Cardiac muscle cell (in vitro differentiated cells and primary cell): ENCODE results near the gene EPHB6. TPM values are rescaled to one million over a fixed set of nuclear protein-coding genes. Genes with fewer than 3 reads are reported as not detected.

Source experiments
- DNase-seq, 2 donors: peaks; one replicate each; pipeline versions ENCODE4 v3.0.0 to v3.0.0-alpha.2; 2010 to 2017; ENCODE audit warnings: low read depth in 1 of 2, low spot score in 1 of 2
- H3K27ac ChIP-seq: fragments of 200-600 bp; sonication (generic); 2 replicates; pipeline ENCODE4 v1.5.1; 2016
- H3K27me3 ChIP-seq: fragments of 200-600 bp; sonication (generic); 2 replicates; pipeline ENCODE4 v1.6.0; 2016; ENCODE audit warnings: control low read depth
- H3K36me3 ChIP-seq: fragments of 200-600 bp; sonication (generic); 2 replicates; pipeline ENCODE4 v1.5.1; 2016; ENCODE audit warnings: control low read depth
- H3K4me1 ChIP-seq: fragments of 200-600 bp; sonication (generic); 2 replicates; pipeline ENCODE4 v1.8.1; 2017; ENCODE audit warnings: low read depth, mild to moderate bottlenecking, mixed run types
- H3K4me3 ChIP-seq: fragments of 200-600 bp; sonication (generic); 2 replicates; pipeline ENCODE4 v1.5.1; 2016; ENCODE audit warnings: mild to moderate bottlenecking
- H3K9me3 ChIP-seq: fragments of 200-600 bp; sonication (generic); 2 replicates; pipeline ENCODE4 v1.5.1; 2017; ENCODE audit warnings: low read depth, mild to moderate bottlenecking, control low read depth
- polyA plus RNA-seq: library from polyadenylated mRNA; unstranded; fragments of >200 nt; fragmentation: Nextera tagmentation; extraction: Ambion mirVana; gene quantifications from 2 replicates; pipeline ENCODE4 v1.2.1, GENCODE V29; 2016
- total RNA-seq: library from RNA; depleted of rRNA; stranded (reverse); fragments of >200 nt; gene quantifications from 2 replicates; pipeline ENCODE4 v1.2.3, GENCODE V29; 2016
- TF ChIP-seq, protein P1 (sequence below): IDR thresholded peaks from 2 replicates; pipeline ENCODE4 v1.5.1; 2012; ENCODE audit warnings: low read depth, mild to moderate bottlenecking, low read length

The EPHB6 gene
- total and polyA plus RNA-seq, 2 experiments from 2014 or later, result 15.7 to 27.7 TPM

DNA sequence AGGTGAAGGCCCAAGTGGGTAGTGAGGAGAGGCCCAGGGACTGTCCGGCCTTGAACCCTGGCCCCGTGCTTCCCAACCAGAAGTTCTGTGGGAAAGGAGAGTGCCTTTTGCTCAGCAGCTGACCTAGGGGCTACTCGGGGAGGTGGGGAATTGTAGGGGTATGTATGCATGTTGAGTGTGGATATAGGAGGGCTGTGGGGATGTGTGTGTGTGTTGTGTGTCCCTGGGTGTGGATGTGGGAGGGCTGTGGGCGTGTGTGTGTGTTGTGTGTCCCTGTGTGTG lies 12.2 kb downstream of the EPHB6 start:
- no peak for DNase-seq
- no peaks in the 10 kb centered on the region for H3K4me1 ChIP-seq

DNA sequence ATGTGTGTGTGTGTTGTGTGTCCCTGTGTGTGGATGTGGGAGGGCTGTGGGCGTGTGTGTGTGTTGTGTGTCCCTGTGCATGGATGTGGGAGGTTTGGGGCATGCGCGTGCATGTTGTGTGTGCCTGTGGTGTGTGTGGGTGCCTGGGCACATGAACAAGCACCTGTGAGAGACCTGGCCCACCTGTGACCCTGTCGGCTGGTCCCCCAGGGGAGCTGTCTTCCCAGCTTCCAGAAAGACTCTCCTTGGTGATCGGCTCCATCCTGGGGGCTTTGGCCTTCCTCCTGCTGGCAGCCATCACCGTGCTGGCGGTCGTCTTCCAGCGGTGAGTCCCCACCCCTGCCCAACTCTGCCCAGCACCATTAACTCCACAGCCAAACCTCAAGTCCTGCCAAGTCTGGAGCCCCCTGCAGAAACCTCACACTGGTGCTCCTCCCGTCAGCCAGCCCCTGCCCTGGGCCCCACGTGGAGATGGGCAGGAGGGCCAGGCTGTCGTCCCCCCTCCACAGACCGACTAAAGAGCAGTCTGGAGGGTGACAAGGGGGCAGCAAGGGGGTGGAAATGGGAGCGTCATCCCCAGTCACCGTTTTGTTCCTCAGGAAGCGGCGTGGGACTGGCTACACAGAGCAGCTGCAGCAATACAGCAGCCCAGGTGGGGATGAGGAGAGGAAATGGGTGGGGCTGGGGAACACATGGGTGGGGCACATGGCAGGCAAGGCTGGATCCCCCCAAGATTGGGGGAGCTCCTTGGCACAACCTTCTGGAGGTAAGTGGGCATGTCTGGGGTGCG lies 12.7 kb downstream of the EPHB6 start:
- no peak for DNase-seq
- TF ChIP-seq, protein P1, sequence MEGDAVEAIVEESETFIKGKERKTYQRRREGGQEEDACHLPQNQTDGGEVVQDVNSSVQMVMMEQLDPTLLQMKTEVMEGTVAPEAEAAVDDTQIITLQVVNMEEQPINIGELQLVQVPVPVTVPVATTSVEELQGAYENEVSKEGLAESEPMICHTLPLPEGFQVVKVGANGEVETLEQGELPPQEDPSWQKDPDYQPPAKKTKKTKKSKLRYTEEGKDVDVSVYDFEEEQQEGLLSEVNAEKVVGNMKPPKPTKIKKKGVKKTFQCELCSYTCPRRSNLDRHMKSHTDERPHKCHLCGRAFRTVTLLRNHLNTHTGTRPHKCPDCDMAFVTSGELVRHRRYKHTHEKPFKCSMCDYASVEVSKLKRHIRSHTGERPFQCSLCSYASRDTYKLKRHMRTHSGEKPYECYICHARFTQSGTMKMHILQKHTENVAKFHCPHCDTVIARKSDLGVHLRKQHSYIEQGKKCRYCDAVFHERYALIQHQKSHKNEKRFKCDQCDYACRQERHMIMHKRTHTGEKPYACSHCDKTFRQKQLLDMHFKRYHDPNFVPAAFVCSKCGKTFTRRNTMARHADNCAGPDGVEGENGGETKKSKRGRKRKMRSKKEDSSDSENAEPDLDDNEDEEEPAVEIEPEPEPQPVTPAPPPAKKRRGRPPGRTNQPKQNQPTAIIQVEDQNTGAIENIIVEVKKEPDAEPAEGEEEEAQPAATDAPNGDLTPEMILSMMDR, result no peak

More for the DNA sequence above, 12.2 kb downstream of the EPHB6 start:
- Histone ChIP-seq H3K36me3 (no peaks in the 10 kb centered on the region), H3K9me3 (no peaks in the 10 kb centered on the region), H3K4me3 (no peak overlapping the region), H3K27ac (no peak overlapping the region), H3K27me3 (no peaks in the 10 kb centered on the region)
- TF ChIP-seq, protein P1, result no peak

DNA sequence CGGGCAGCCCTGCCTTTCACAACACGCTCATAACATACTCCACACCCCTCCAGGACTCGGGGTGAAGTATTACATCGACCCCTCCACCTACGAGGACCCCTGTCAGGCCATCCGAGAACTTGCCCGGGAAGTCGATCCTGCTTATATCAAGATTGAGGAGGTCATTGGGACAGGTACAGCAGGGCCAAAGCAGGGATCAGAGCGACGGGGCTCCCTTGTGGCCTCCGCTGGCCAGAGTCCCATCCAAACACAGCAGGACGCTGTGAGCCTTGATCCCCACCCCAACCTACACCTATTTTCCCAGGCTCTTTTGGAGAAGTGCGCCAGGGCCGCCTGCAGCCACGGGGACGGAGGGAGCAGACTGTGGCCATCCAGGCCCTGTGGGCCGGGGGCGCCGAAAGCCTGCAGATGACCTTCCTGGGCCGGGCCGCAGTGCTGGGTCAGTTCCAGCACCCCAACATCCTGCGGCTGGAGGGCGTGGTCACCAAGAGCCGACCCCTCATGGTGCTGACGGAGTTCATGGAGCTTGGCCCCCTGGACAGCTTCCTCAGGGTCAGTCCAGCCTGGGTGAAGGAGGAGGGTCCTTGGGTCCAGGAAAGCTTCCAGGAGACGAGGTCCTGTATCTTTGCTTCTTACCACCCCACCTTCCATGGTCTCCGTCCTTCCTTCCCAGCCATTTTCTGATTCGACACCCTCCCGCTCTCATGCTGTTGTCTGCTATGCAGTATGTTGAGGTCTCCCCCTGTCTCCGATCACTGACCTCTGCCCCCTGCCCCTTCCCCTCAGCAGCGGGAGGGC lies 13.5 kb downstream of the EPHB6 start:
- Histone ChIP-seq H3K27ac (no peak overlapping the region), H3K27me3 (no peaks in the 10 kb centered on the region), H3K4me1 (no peaks in the 10 kb centered on the region), H3K9me3 (no peaks in the 10 kb centered on the region), H3K36me3 (no peaks in the 10 kb centered on the region), H3K4me3 (no peak overlapping the region)
- TF ChIP-seq, protein P1, result no peak
- no peak for DNase-seq

More for the DNA sequence above, 12.7 kb downstream of the EPHB6 start:
- Histone ChIP-seq H3K27me3 (no peaks in the 10 kb centered on the region), H3K4me3 (no peak overlapping the region), H3K36me3 (no peaks in the 10 kb centered on the region), H3K9me3 (no peaks in the 10 kb centered on the region), H3K27ac (no peak overlapping the region), H3K4me1 (no peaks in the 10 kb centered on the region)

DNA sequence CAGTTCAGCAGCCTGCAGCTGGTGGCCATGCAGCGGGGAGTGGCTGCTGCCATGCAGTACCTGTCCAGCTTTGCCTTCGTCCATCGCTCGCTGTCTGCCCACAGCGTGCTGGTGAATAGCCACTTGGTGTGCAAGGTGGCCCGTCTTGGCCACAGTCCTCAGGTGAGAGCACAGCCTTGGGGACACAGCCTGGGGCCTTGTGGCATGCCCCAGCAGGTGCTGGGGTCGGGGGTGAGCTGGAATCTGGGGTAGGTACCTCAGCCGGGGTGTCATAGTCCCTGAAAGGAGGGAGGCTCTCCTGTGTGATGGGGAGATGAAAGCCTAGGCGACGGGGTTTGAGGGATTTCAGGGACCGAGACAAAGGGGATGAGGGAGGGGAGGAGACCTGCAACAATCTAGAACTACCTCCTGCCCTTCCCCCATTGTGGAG lies 14.1 kb downstream of the EPHB6 start:
- H3K36me3 ChIP-seq, result no peaks in the 10 kb centered on the region
- H3K9me3 ChIP-seq, result no peaks in the 10 kb centered on the region
- H3K27ac ChIP-seq, result no peak overlapping the region
- no peaks in the 10 kb centered on the region for H3K27me3 ChIP-seq
- DNase-seq, result no peak
- H3K4me1 ChIP-seq, result no peaks in the 10 kb centered on the region
- no peak overlapping the region for H3K4me3 ChIP-seq
- TF ChIP-seq, protein P1, result no peak

DNA sequence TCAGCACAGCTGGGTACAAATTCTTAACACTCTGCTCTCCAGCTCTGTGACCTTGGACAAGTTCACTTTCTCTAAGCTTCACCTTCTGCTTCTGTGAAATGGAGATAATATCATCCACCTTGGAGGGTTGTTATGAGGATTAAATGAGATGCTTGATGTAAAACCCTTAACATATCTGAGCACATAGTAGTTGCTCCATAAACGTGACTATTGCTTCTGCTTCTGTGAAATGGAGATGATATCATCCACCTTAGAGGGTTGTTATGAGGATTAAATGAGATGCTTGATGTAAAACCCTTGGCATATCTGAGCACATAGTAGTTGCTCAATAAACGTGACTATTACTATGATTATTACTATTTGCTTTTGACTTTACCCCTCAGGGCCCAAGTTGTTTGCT lies 14.6 kb downstream of the EPHB6 start:
- Histone ChIP-seq H3K27ac (no peak overlapping the region), H3K9me3 (no peaks in the 10 kb centered on the region), H3K27me3 (no peaks in the 10 kb centered on the region), H3K36me3 (no peaks in the 10 kb centered on the region), H3K4me1 (no peaks in the 10 kb centered on the region), H3K4me3 (no peak overlapping the region)
- TF ChIP-seq, protein P1, result no peak
- no peak for DNase-seq
